H1 (cell line): ENCODE measurements around the gene SLC26A11. TPM values are rescaled to one million over a fixed set of nuclear protein-coding genes. Genes with fewer than 3 reads are reported as not detected.
A peak's percentile ranks its signal among the peaks of the same experiment; 100 is the strongest.
"Not testable (repeated sequence)": the region's sequence is repeated elsewhere in the genome, so short reads cannot be mapped to it uniquely, and the experiment has no call there.

Experiments used
- CTCF ChIA-PET: fragments of 300-600 bp; sonication (Branson Sonifier 250); formaldehyde crosslinking; loops from one replicate; lab custom pipeline; 2021; ENCODE audit not compliant: partially characterized antibody; lab: Charles Lee
- POLR2A ChIA-PET: fragments of 300-600 bp; sonication (Branson Sonifier 250); formaldehyde crosslinking; loops from one replicate; lab custom pipeline; 2021; ENCODE audit warnings: inconsistent platforms; ENCODE audit not compliant: partially characterized antibody; lab: Charles Lee
- DNase-seq, 2 experiments: peaks; one replicate each; pipeline versions ENCODE4 v3.0.0 to v3.0.0-alpha.2; 2010 to 2022; ENCODE audit warnings: low spot score in 2 of 2, low read depth in 1 of 2, mixed read lengths in 1 of 2
- FAIRE-seq: peaks from 2 replicates; lab custom pipeline; 2011; peaks lifted over from hg19 to GRCh38; lab: Jason Lieb, UNC
- H2AFZ ChIP-seq: 2 replicates; pipeline ENCODE4 v1.8.1; 2012; ENCODE audit warnings: low read length, inconsistent platforms
- H2AK5ac ChIP-seq: 2 replicates; pipeline ENCODE4 v1.6.1; 2013; ENCODE audit warnings: low read depth, low read length
- H2BK120ac ChIP-seq: replicated peaks from 2 replicates; pipeline ENCODE3; 2013; ENCODE audit warnings: low read depth, low read length, inconsistent platforms
- H2BK12ac ChIP-seq: 2 replicates; pipeline ENCODE4 v1.6.1; 2013; ENCODE audit warnings: low read depth, low read length
- H2BK15ac ChIP-seq: 2 replicates; pipeline ENCODE4 v1.6.1; 2013; ENCODE audit warnings: low read length
- H2BK20ac ChIP-seq: 2 replicates; pipeline ENCODE4 v1.6.1; 2013; ENCODE audit warnings: low read length
- H2BK5ac ChIP-seq: 2 replicates; pipeline ENCODE4 v1.6.1; 2013; ENCODE audit warnings: low read depth, low read length
- H3K14ac ChIP-seq: 2 replicates; pipeline ENCODE4 v1.6.1; 2013; ENCODE audit warnings: inconsistent platforms; ENCODE audit not compliant: insufficient read length
- H3K18ac ChIP-seq: 2 replicates; pipeline ENCODE4 v1.6.1; 2013; ENCODE audit warnings: low read length; ENCODE audit errors: extremely low read depth
- H3K23ac ChIP-seq: 2 replicates; pipeline ENCODE4 v1.6.1; 2013; ENCODE audit warnings: inconsistent platforms; ENCODE audit not compliant: insufficient read length
- H3K23me2 ChIP-seq: 2 replicates; pipeline ENCODE4 v1.6.1; 2013; ENCODE audit warnings: low read depth, low read length
- H3K27ac ChIP-seq: 2 replicates; pipeline ENCODE4 v1.6.1; 2011; ENCODE audit warnings: low read depth, low read length, inconsistent platforms
- H3K27me3 ChIP-seq, 4 experiments: replicated peaks in 1 of 4; 1 replicate in 1 of 4; 2 replicates in 3 of 4; pipeline versions ENCODE4 v1.6.1 to v1.8.1; 2011 to 2013; ENCODE audit warnings: low read length in 3 of 4, mild to moderate bottlenecking in 3 of 4, inconsistent platforms in 2 of 4, mixed read lengths in 2 of 4, moderate library complexity in 1 of 4; ENCODE audit not compliant: control insufficient read depth in 3 of 4, insufficient read depth in 3 of 4; ENCODE audit errors: extremely low read depth in 1 of 4
- H3K36me3 ChIP-seq, 4 experiments: 2 replicates each; pipeline versions ENCODE4 v1.6.1 to v1.8.1; 2011 to 2013; ENCODE audit warnings: mild to moderate bottlenecking in 4 of 4, low read length in 3 of 4, moderate library complexity in 2 of 4, control low read depth in 1 of 4, inconsistent platforms in 1 of 4; ENCODE audit not compliant: insufficient read depth in 4 of 4, control insufficient read depth in 2 of 4
- H3K4ac ChIP-seq: replicated peaks from 2 replicates; pipeline ENCODE3; 2013; ENCODE audit warnings: low read length, low read depth, mixed read lengths, inconsistent platforms; ENCODE audit not compliant: insufficient read length
- H3K4me1 ChIP-seq, 4 experiments: replicated peaks in 1 of 4; 1 replicate in 1 of 4; 2 replicates in 3 of 4; pipeline versions ENCODE4 v1.6.1 to v1.8.1; 2011 to 2013; ENCODE audit warnings: low read length in 3 of 4, inconsistent platforms in 2 of 4, mixed read lengths in 1 of 4; ENCODE audit not compliant: insufficient read depth in 4 of 4, control insufficient read depth in 3 of 4
- H3K4me2 ChIP-seq, 2 experiments: 2 replicates each; pipeline versions ENCODE4 v1.6.1 to v1.8.1; 2011 to 2013; ENCODE audit warnings: low read depth in 2 of 2, low read length in 2 of 2, control low read depth in 1 of 2, inconsistent platforms in 1 of 2, mild to moderate bottlenecking in 1 of 2; ENCODE audit not compliant: insufficient read depth in 1 of 2
- H3K4me3 ChIP-seq, 4 experiments: fragments of 200-600, 300-600 bp in 1 of 4; sonication (generic), shearing (Covaris generic), sonication (Bioruptor Twin) in 1 of 4; 2 replicates each; pipeline versions ENCODE4 v1.5.1 to v1.8.1; 2011 to 2016; ENCODE audit warnings: low read length in 4 of 4, low read depth in 3 of 4, control low read depth in 2 of 4, inconsistent platforms in 2 of 4, mild to moderate bottlenecking in 2 of 4, mixed read lengths in 1 of 4, moderate library complexity in 1 of 4; ENCODE audit not compliant: insufficient read depth in 2 of 4; ENCODE audit errors: extremely low read depth in 1 of 4
- H3K56ac ChIP-seq: replicated peaks from 2 replicates; pipeline ENCODE3; 2013; ENCODE audit warnings: low read depth, mild to moderate bottlenecking, mixed read lengths, low read length, inconsistent platforms; ENCODE audit not compliant: insufficient read length
- H3K79me1 ChIP-seq: 2 replicates; pipeline ENCODE4 v1.6.1; 2013; ENCODE audit warnings: low read depth, low read length, control low read depth
- H3K79me2 ChIP-seq, 2 experiments: 2 replicates each; pipeline versions ENCODE4 v1.6.1 to v1.8.1; 2012 to 2013; ENCODE audit warnings: low read length in 2 of 2, mild to moderate bottlenecking in 2 of 2, inconsistent platforms in 1 of 2; ENCODE audit not compliant: insufficient read depth in 2 of 2, control insufficient read depth in 1 of 2
- H3K9ac ChIP-seq, 4 experiments: replicated peaks in 1 of 4; 1 replicate in 1 of 4; 2 replicates in 3 of 4; pipeline versions ENCODE4 v1.6.1 to v1.8.1; 2011 to 2013; ENCODE audit warnings: low read depth in 3 of 4, low read length in 3 of 4, control low read depth in 2 of 4, mild to moderate bottlenecking in 2 of 4, moderate library complexity in 2 of 4, inconsistent platforms in 1 of 4; ENCODE audit errors: extremely low read depth in 1 of 4
- H3K9me3 ChIP-seq, 2 experiments: 2 replicates each; pipeline versions ENCODE4 v1.6.1 to v1.8.1; 2012 to 2013; ENCODE audit warnings: mild to moderate bottlenecking in 2 of 2, moderate library complexity in 2 of 2, control low read depth in 1 of 2, inconsistent platforms in 1 of 2, low read depth in 1 of 2, low read length in 1 of 2, mixed read lengths in 1 of 2; ENCODE audit not compliant: insufficient read depth in 2 of 2
- H4K20me1 ChIP-seq, 2 experiments: replicated peaks in 1 of 2; 2 replicates each; pipeline versions ENCODE3 to v1.8.1; 2011 to 2013; ENCODE audit warnings: inconsistent platforms in 2 of 2, low read length in 2 of 2, mild to moderate bottlenecking in 1 of 2; ENCODE audit not compliant: insufficient read depth in 2 of 2, control insufficient read depth in 1 of 2
- H4K5ac ChIP-seq: 2 replicates; pipeline ENCODE4 v1.6.1; 2013; ENCODE audit warnings: low read length, low read depth, mixed read lengths, inconsistent platforms; ENCODE audit not compliant: insufficient read length
- H4K8ac ChIP-seq: 2 replicates; pipeline ENCODE4 v1.8.0; 2013; ENCODE audit warnings: mild to moderate bottlenecking, moderate library complexity, low read length, inconsistent platforms; ENCODE audit not compliant: insufficient read depth; ENCODE audit errors: extremely low read depth
- H4K91ac ChIP-seq: replicated peaks from 2 replicates; pipeline ENCODE3; 2013; ENCODE audit warnings: low read length, mixed read lengths, inconsistent platforms; ENCODE audit not compliant: insufficient read length
- WGBS, 2 experiments: shearing (Covaris generic) in 1 of 2; methylation state at CpG; one replicate each; pipeline versions ENCODE4 v1.1.6 to v1.1.7; 2013 to 2015; ENCODE audit warnings: low lambda C conversion rate in 2 of 2, mixed read lengths in 2 of 2, inconsistent platforms in 1 of 2, low coverage in 1 of 2, missing lambda C conversion rate in 1 of 2; ENCODE audit not compliant: insufficient replicate concordance in 2 of 2, insufficient coverage in 1 of 2, insufficient read length in 1 of 2; ENCODE audit errors: extremely low coverage in 1 of 2, missing lambda C conversion rate in 1 of 2; 5-methylcytosine and 5-hydroxymethylcytosine counted together
- polyA plus RNA-seq, 7 experiments: library from polyadenylated mRNA; depleted of rRNA in 3 of 7; stranded (reverse) in 5 of 7; unstranded in 2 of 7; fragments of >200 nt in 5 of 7; fragments of 200-250 nt in 2 of 7; gene quantifications; 1 replicate in 5 of 7; 2 replicates in 1 of 7; 4 replicates in 1 of 7; pipeline versions ENCODE4 v1.2.1 to v1.2.3, GENCODE V29; 2011 to 2013; ENCODE audit warnings: missing spikeins in 2 of 7, mixed read lengths in 2 of 7
- total RNA-seq: library from RNA; stranded (reverse); fragmentation: NEBNext Ultra II Directional; extraction: Animal tissue kit (Norgen Biotek cat#: 25700); gene quantifications from 2 replicates; pipeline ENCODE4 v1.2.1, GENCODE V29; 2021

SLC26A11 gene
- total and polyA plus RNA-seq, 2 of the 8 experiments (the other 6 are each of a cell fraction or from before 2014, with no cell fraction given) = 15.5 to 25.9 TPM

DNA sequence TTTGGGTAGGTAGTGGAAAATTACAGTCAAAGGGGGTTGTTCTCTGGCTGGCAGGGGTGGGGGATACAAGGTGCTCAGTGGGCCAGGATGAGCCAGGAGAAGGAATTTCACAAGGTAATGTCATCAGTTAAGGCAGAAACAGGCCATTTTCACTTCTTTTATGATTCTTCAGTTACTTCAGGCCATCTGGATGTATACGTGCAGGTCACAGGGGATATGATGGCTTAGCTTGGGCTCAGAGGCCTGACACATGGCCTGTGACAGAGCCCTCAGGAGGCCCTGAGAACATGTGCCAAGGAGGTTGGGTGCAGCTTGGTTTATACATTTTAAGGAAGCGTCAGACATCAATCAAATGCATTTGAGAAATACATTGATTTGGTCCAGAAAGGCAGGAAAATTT, 38.1 kb downstream of the SLC26A11 start:
- H2AK5ac ChIP-seq, H3K18ac ChIP-seq, H2BK5ac ChIP-seq, H2AFZ ChIP-seq, FAIRE-seq, H3K27ac ChIP-seq, H4K20me1 ChIP-seq, H4K91ac ChIP-seq, H3K9ac ChIP-seq, H3K56ac ChIP-seq, H4K8ac ChIP-seq, H3K79me2 ChIP-seq, H3K4me3 ChIP-seq, H3K27me3 ChIP-seq, H4K5ac ChIP-seq, H2BK15ac ChIP-seq, H3K23me2 ChIP-seq, H3K4ac ChIP-seq, H3K14ac ChIP-seq, H3K36me3 ChIP-seq, H3K9me3 ChIP-seq, DNase-seq, H3K23ac ChIP-seq, H2BK20ac ChIP-seq, H3K79me1 ChIP-seq: not testable (repeated sequence)
- Histone ChIP-seq H2BK120ac (peak overlapping the region; percentile 71), H3K4me1 (peaks cover 9 to 22% (median 19%) of the 10 kb centered on the region in 4 experiments), H2BK12ac (peak overlapping the region; percentile 75; the same call in 1 of the 2 replicates), H3K4me2 (0 out of 4 replicates have a peak overlapping the region, but pooled peaks of 1 of the 2 experiments have one; percentile 26)
- WGBS, 2 experiments = 87% methylated on average over 2 of the region's 2 CpGs; no CpG with 5 or more reads in 1 of the 2 experiments
- POLR2A ChIA-PET = interaction anchor here (0.7 to 2.4 kb wide), 7 partner anchors 12 to 116 kb away, joined by 3 to 9 read pairs (median 3); no protein-coding TSS in a partner anchor
- CTCF ChIA-PET = interaction anchor here (0.6 kb wide), 1 partner anchor 1996 kb away, joined by 4 read pairs; no protein-coding TSS in a partner anchor
